ENCODE results near the gene RPIA. TPM values are rescaled to one million over a fixed set of nuclear protein-coding genes. Genes with fewer than 3 reads are reported as not detected.
"Not testable (repeated sequence)": the region's sequence is repeated elsewhere in the genome, so short reads cannot be mapped to it uniquely, and the experiment has no call there.

RPIA gene
- polyA plus RNA-seq, 3 donors: 12.4 to 23.1 (median 17.9) TPM

DNA sequence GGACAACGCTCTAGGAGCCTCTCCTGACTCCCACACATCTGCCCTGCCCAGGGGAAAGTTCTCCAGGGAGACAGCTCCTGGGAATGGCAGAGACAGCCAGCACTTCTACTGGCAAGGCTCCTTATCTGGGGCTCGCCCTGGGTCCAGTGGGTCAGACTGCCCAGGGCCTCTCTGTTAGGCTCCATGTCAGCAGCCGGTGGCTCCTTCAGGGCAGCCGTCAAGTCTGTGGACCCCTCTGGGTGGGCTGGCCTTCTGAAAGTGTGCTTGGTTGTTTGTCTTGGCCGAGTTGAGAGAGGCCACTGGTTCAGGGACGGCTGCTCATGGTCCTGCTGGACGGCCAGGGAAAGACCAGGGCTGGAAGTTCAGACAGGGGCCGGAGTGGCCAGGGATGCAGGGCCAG is 65.6 kb downstream of the RPIA start:
- Histone ChIP-seq H3K27me3 (ENCODE audit: control insufficient read depth in 2 of 2, insufficient read depth in 2 of 2, low read length in 2 of 2) (no peaks in the 10 kb centered on the region), H3K27ac (ENCODE audit: low read depth in 1 of 2, low read length in 2 of 2) (no peak overlapping the region), H2AFZ (ENCODE audit: insufficient read depth, low read depth, low read length, poor library complexity, severe bottlenecking) (no peak overlapping the region), H3K36me3 (replicated peaks in 1 of 2; ENCODE audit: control insufficient read depth in 1 of 2, insufficient read depth in 2 of 2, low read length in 2 of 2) (peaks cover 9 to 29% of the 10 kb centered on the region in 2 donors), H3K79me2 (ENCODE audit: insufficient read depth, low read length) (no peaks in the 10 kb centered on the region), H3K9ac (ENCODE audit: insufficient read depth, low read length, poor library complexity, severe bottlenecking) (no peak overlapping the region), H3K4me2 (replicated peaks; ENCODE audit: extremely low read depth, low read length, poor library complexity, severe bottlenecking) (no peak overlapping the region), H3K4me1 (ENCODE audit: control insufficient read depth in 1 of 2, insufficient read depth in 2 of 2, low read length in 2 of 2) (no peaks in the 10 kb centered on the region), H3K9me3 (replicated peaks in 1 of 2; ENCODE audit: control insufficient read depth in 1 of 2, insufficient read depth in 1 of 2, low read length in 2 of 2) (peaks cover 14 to 22% of the 10 kb centered on the region in 2 donors), H4K20me1 (ENCODE audit: insufficient read depth, low read length) (no peaks in the 10 kb centered on the region), H3K4me3 (replicated peaks in 1 of 3; ENCODE audit: low read depth in 2 of 3, low read length in 3 of 3) (no peak overlapping the region)
- TF ChIP-seq, protein P1, sequence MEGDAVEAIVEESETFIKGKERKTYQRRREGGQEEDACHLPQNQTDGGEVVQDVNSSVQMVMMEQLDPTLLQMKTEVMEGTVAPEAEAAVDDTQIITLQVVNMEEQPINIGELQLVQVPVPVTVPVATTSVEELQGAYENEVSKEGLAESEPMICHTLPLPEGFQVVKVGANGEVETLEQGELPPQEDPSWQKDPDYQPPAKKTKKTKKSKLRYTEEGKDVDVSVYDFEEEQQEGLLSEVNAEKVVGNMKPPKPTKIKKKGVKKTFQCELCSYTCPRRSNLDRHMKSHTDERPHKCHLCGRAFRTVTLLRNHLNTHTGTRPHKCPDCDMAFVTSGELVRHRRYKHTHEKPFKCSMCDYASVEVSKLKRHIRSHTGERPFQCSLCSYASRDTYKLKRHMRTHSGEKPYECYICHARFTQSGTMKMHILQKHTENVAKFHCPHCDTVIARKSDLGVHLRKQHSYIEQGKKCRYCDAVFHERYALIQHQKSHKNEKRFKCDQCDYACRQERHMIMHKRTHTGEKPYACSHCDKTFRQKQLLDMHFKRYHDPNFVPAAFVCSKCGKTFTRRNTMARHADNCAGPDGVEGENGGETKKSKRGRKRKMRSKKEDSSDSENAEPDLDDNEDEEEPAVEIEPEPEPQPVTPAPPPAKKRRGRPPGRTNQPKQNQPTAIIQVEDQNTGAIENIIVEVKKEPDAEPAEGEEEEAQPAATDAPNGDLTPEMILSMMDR (IDR thresholded peaks at IDR 0.05): no peak
- 97% methylated on average over 8 of the region's 8 CpGs for WGBS (ENCODE audit: insufficient coverage)
- peak overlapping the region in 1 of 7 donors; percentile 83 for H3K27ac Mint-ChIP-seq
- peaks cover 0 to 29% (median 24%) of the 10 kb centered on the region in 7 donors for H3K9me3 Mint-ChIP-seq
- H3K4me1 Mint-ChIP-seq: no peaks in the 10 kb centered on the region
- no peak for DNase-seq
- no peaks in the 10 kb centered on the region for H3K27me3 Mint-ChIP-seq (ENCODE audit: low read depth in 3 of 3)
- intact Hi-C loops (cut with micrococcal nuclease): no loop called here
- peaks cover 19 to 25% of the 10 kb centered on the region in 2 donors for H3K36me3 Mint-ChIP-seq
- no peak overlapping the region for H3K4me3 Mint-ChIP-seq

DNA sequence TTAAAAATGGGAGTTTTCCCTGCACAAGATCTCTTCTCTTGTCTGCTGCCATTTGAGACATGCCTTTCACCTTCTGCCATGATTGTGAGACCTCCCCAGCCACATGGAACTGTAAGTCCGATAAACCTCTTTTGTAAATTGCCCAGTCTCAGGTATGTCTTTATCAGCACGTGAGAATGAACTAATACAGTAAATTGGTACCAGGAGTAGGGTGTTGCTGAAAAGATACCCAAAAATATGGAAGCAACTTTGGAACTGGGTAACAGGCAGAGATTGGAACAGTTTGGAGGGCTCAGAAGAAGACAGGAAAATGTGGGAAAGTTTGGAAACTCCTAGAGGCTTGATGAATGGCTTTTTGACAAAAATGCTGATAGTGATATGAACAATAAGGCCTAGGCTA is 67.2 kb downstream of the RPIA start:
- H3K9me3 Mint-ChIP-seq: peaks cover 0 to 33% (median 27%) of the 10 kb centered on the region in 7 donors
- Histone ChIP-seq H3K9me3 (replicated peaks in 1 of 2; ENCODE audit: control insufficient read depth in 1 of 2, insufficient read depth in 1 of 2, low read length in 2 of 2) (peaks cover 16 to 22% of the 10 kb centered on the region in 2 donors), H3K36me3 (replicated peaks in 1 of 2; ENCODE audit: control insufficient read depth in 1 of 2, insufficient read depth in 2 of 2, low read length in 2 of 2) (peaks cover 2 to 12% of the 10 kb centered on the region in 2 donors)
- H3K9ac ChIP-seq (ENCODE audit: insufficient read depth, low read length, poor library complexity, severe bottlenecking); H3K27me3 Mint-ChIP-seq (ENCODE audit: low read depth in 3 of 3); H3K27ac Mint-ChIP-seq; H3K4me1 Mint-ChIP-seq; H3K4me3 Mint-ChIP-seq; H3K27ac ChIP-seq (ENCODE audit: low read depth in 1 of 2, low read length in 2 of 2); H2AFZ ChIP-seq (ENCODE audit: insufficient read depth, low read depth, low read length, poor library complexity, severe bottlenecking); H3K27me3 ChIP-seq (ENCODE audit: control insufficient read depth in 2 of 2, insufficient read depth in 2 of 2, low read length in 2 of 2); H3K4me3 ChIP-seq (replicated peaks in 1 of 3; ENCODE audit: low read depth in 2 of 3, low read length in 3 of 3); H4K20me1 ChIP-seq (ENCODE audit: insufficient read depth, low read length); H3K79me2 ChIP-seq (ENCODE audit: insufficient read depth, low read length); H3K4me2 ChIP-seq (replicated peaks; ENCODE audit: extremely low read depth, low read length, poor library complexity, severe bottlenecking); intact Hi-C loops (cut with micrococcal nuclease); H3K4me1 ChIP-seq (ENCODE audit: control insufficient read depth in 1 of 2, insufficient read depth in 2 of 2, low read length in 2 of 2); DNase-seq: not testable (repeated sequence)
- H3K36me3 Mint-ChIP-seq: peaks cover 4 to 12% of the 10 kb centered on the region in 2 donors
- 89% methylated on average over 1 of the region's 2 CpGs for WGBS (ENCODE audit: insufficient coverage)
